GM19328 (cell line): Measurements from ENCODE around the gene SDR9C7.
"Not testable (repeated sequence)": the region's sequence is repeated elsewhere in the genome, so short reads cannot be mapped to it uniquely, and the experiment has no call there.

Source experiments
- ATAC-seq: cut with Tn5 transposase; IDR thresholded peaks from one replicate; pipeline ENCODE4 v1.9.1; 2021; ENCODE audit warnings: mild to moderate bottlenecking, moderate library complexity; ENCODE audit not compliant: unreplicated experiment

SDR9C7 gene

GRCh38 chr12:56954057-56954957, 20.1 kb upstream of the SDR9C7 start:
- ATAC-seq: no peak

GRCh38 chr12:56953314-56953713, 19.1 kb upstream of the SDR9C7 start:
- no peak for ATAC-seq

- no peak for ATAC-seq
Observed at GRCh38 chr12:56951582-56952339, 17.6 kb upstream of the SDR9C7 start.

- no peak for ATAC-seq
Observed at GRCh38 chr12:56948881-56949280, 14.7 kb upstream of the SDR9C7 start.

- ATAC-seq: no peak
Observed at GRCh38 chr12:56948457-56948777, 14.2 kb upstream of the SDR9C7 start.

- ATAC-seq: no peak
Observed at GRCh38 chr12:56947633-56948456, 13.6 kb upstream of the SDR9C7 start.

GRCh38 chr12:56943878-56944277, 9.7 kb upstream of the SDR9C7 start:
- ATAC-seq: no peak

GRCh38 chr12:56943374-56943773, 9.2 kb upstream of the SDR9C7 start:
- ATAC-seq: not testable (repeated sequence)

GRCh38 chr12:56941299-56942017, 7.2 kb upstream of the SDR9C7 start:
- ATAC-seq: no peak

GRCh38 chr12:56940942-56941298, 6.7 kb upstream of the SDR9C7 start:
- ATAC-seq: not testable (repeated sequence)

- no peak for ATAC-seq
Observed at GRCh38 chr12:56935752-56936151, 1.5 kb upstream of the SDR9C7 start.

GRCh38 chr12:56935157-56935556, 949 bp upstream of the SDR9C7 start:
- ATAC-seq: no peak

- no peak for ATAC-seq
Observed at GRCh38 chr12:56932867-56933266, 1.3 kb downstream of the SDR9C7 start.

- no peak for ATAC-seq
Observed at GRCh38 chr12:56932146-56932545, 2.1 kb downstream of the SDR9C7 start.

- ATAC-seq: no peak
Observed at GRCh38 chr12:56931474-56931978, 2.7 kb downstream of the SDR9C7 start.

GRCh38 chr12:56930241-56930640, 4.0 kb downstream of the SDR9C7 start:
- no peak for ATAC-seq

GRCh38 chr12:56929780-56930179, 4.4 kb downstream of the SDR9C7 start:
- ATAC-seq: no peak

GRCh38 chr12:56928262-56928661, 5.9 kb downstream of the SDR9C7 start:
- ATAC-seq: no peak

GRCh38 chr12:56927281-56927680, 6.9 kb downstream of the SDR9C7 start:
- ATAC-seq: no peak

GRCh38 chr12:56922031-56922430, 12.2 kb downstream of the SDR9C7 start:
- no peak for ATAC-seq

GRCh38 chr12:56921346-56921745, 12.9 kb downstream of the SDR9C7 start:
- ATAC-seq: no peak
